ENCODE data around the gene FCRL6.

FCRL6 gene

GRCh38 chr1:159839116-159839849, 37.1 kb downstream of the FCRL6 start:
- Histone ChIP-seq H3K9me3 (no peaks in the 10 kb centered on the region), H3K36me3 (no peaks in the 10 kb centered on the region), H3K27me3 (no peaks in the 10 kb centered on the region), H3K4me1 (no peaks in the 10 kb centered on the region), H3K4me3 (ENCODE audit: low read depth, low read length) (no peak overlapping the region)
- no peak for TF ChIP-seq CTCF (IDR thresholded peaks at IDR 0.05; ENCODE audit: low read depth, low read length)
- DNase-seq, result no peak

GRCh38 chr1:159841749-159842148, 39.6 kb downstream of the FCRL6 start:
- no peak for DNase-seq
- TF ChIP-seq CTCF (IDR thresholded peaks at IDR 0.05; ENCODE audit: low read depth, low read length), result no peak
- Histone ChIP-seq H3K9me3 (no peaks in the 10 kb centered on the region), H3K4me3 (ENCODE audit: low read depth, low read length) (no peak overlapping the region), H3K36me3 (no peaks in the 10 kb centered on the region), H3K27me3 (no peaks in the 10 kb centered on the region), H3K4me1 (no peaks in the 10 kb centered on the region)

- no peak for DNase-seq
- Histone ChIP-seq H3K4me3 (ENCODE audit: low read depth, low read length) (no peak overlapping the region), H3K9me3 (no peaks in the 10 kb centered on the region), H3K36me3 (no peaks in the 10 kb centered on the region), H3K4me1 (no peaks in the 10 kb centered on the region), H3K27me3 (no peaks in the 10 kb centered on the region)
- no peak for TF ChIP-seq CTCF (IDR thresholded peaks at IDR 0.05; ENCODE audit: low read depth, low read length)
Measured at GRCh38 chr1:159843459-159843858, 41.3 kb downstream of the FCRL6 start.

GRCh38 chr1:159845751-159846629, 43.8 kb downstream of the FCRL6 start:
- no peak overlapping the region for H3K4me3 ChIP-seq (ENCODE audit: low read depth, low read length)
- no peak for DNase-seq

GRCh38 chr1:159847231-159847630, 45.1 kb downstream of the FCRL6 start:
- DNase-seq, result no peak
- H3K4me1 ChIP-seq, result no peaks in the 10 kb centered on the region
- H3K9me3 ChIP-seq, result no peaks in the 10 kb centered on the region
- no peaks in the 10 kb centered on the region for H3K36me3 ChIP-seq
- H3K4me3 ChIP-seq (ENCODE audit: low read depth, low read length), result no peak overlapping the region
- no peak for TF ChIP-seq CTCF (IDR thresholded peaks at IDR 0.05; ENCODE audit: low read depth, low read length)
- H3K27me3 ChIP-seq, result no peaks in the 10 kb centered on the region

More at GRCh38 chr1:159845751-159846629, 43.8 kb downstream of the FCRL6 start:
- H3K27me3 ChIP-seq, result no peaks in the 10 kb centered on the region
- TF ChIP-seq CTCF (IDR thresholded peaks at IDR 0.05; ENCODE audit: low read depth, low read length), result no peak
- no peaks in the 10 kb centered on the region for H3K4me1 ChIP-seq
- no peaks in the 10 kb centered on the region for H3K9me3 ChIP-seq
- H3K36me3 ChIP-seq, result no peaks in the 10 kb centered on the region

- H3K4me1 ChIP-seq, result no peaks in the 10 kb centered on the region
- no peaks in the 10 kb centered on the region for H3K27me3 ChIP-seq
- no peaks in the 10 kb centered on the region for H3K9me3 ChIP-seq
- H3K4me3 ChIP-seq (ENCODE audit: low read depth, low read length), result no peak overlapping the region
- H3K36me3 ChIP-seq, result no peaks in the 10 kb centered on the region
- no peak for DNase-seq
- no peak for TF ChIP-seq CTCF (IDR thresholded peaks at IDR 0.05; ENCODE audit: low read depth, low read length)
Measured at GRCh38 chr1:159848326-159848725, 46.2 kb downstream of the FCRL6 start.
